GM18511 (cell line): ENCODE data around the gene LHB.

ENCODE experiments used
- ATAC-seq: cut with Tn5 transposase; IDR thresholded peaks from one replicate; pipeline ENCODE4 v1.9.1; 2021; ENCODE audit warnings: mild to moderate bottlenecking, moderate library complexity; ENCODE audit not compliant: unreplicated experiment

The LHB gene

GRCh38 chr19:49014123-49014869 is 2.6 kb downstream of the LHB start:
- no peak for ATAC-seq

GRCh38 chr19:49011194-49011593 is 5.7 kb downstream of the LHB start:
- ATAC-seq = no peak

GRCh38 chr19:49010453-49010852 is 6.4 kb downstream of the LHB start:
- no peak for ATAC-seq

- ATAC-seq = no peak
Observed at GRCh38 chr19:49009828-49010227, 7.1 kb downstream of the LHB start.

- ATAC-seq = no peak
Observed at GRCh38 chr19:49006905-49007304, 10.0 kb downstream of the LHB start.

- ATAC-seq = no peak
Observed at GRCh38 chr19:49004964-49005614, 11.8 kb downstream of the LHB start.

GRCh38 chr19:49004133-49004532 is 12.8 kb downstream of the LHB start:
- ATAC-seq = no peak

GRCh38 chr19:48999481-49000325 is 17.2 kb downstream of the LHB start:
- ATAC-seq = no peak

- ATAC-seq = no peak
Observed at GRCh38 chr19:48997972-48998371, 18.9 kb downstream of the LHB start.

- no peak for ATAC-seq
Observed at GRCh38 chr19:48994035-48994386, 22.9 kb downstream of the LHB start.

- peak; percentile 89 for ATAC-seq
Observed at GRCh38 chr19:48993175-48994034, 23.5 kb downstream of the LHB start, which contains the start of the genes GYS1 and RUVBL2. Gene GYS1, minus strand, starts transcription at chr19:48993309. Its CDS starts 197 bp downstream, at chr19:48993112. Gene RUVBL2, plus strand, starts transcription at chr19:48993887. Its CDS starts 25 bp downstream, at chr19:48993912.

- no peak for ATAC-seq
Observed at GRCh38 chr19:48992581-48993174, 24.2 kb downstream of the LHB start.

- no peak for ATAC-seq
Observed at GRCh38 chr19:48991873-48992580, 24.9 kb downstream of the LHB start.

- ATAC-seq = no peak
Observed at GRCh38 chr19:48991011-48991609, 25.8 kb downstream of the LHB start.

- ATAC-seq = no peak
Observed at GRCh38 chr19:48990400-48990799, 26.5 kb downstream of the LHB start.

- ATAC-seq = no peak
Observed at GRCh38 chr19:48989701-48990291, 27.1 kb downstream of the LHB start.

GRCh38 chr19:48988860-48989259 is 28.0 kb downstream of the LHB start:
- ATAC-seq = no peak

- ATAC-seq = no peak
Observed at GRCh38 chr19:48988286-48988685, 28.6 kb downstream of the LHB start.

- ATAC-seq = no peak
Observed at GRCh38 chr19:48987323-48987722, 29.6 kb downstream of the LHB start.
